Ishikawa (cell line): Measurements from ENCODE around the gene SPSB4.

Experiments
- CEBPB ChIP-seq: IDR thresholded peaks from 2 replicates; pipeline ENCODE4 v1.6.1; 2012
- CREB1 ChIP-seq: IDR thresholded peaks from 2 replicates; pipeline ENCODE4 v1.6.1; 2012; ENCODE audit warnings: low read depth
- EGR1 ChIP-seq: IDR thresholded peaks from 2 replicates; pipeline ENCODE4 v1.6.1; 2012
- EP300 ChIP-seq: IDR thresholded peaks from 2 replicates; pipeline ENCODE4 v1.6.1; 2012; ENCODE audit warnings: borderline replicate concordance
- FOXM1 ChIP-seq: IDR thresholded peaks from 2 replicates; pipeline ENCODE4 v1.6.1; 2012; ENCODE audit warnings: low read depth, borderline replicate concordance
- MAX ChIP-seq: IDR thresholded peaks from 2 replicates; pipeline ENCODE4 v1.6.1; 2012
- NFIC ChIP-seq: IDR thresholded peaks from 2 replicates; pipeline ENCODE4 v1.6.1; 2012
- RAD21 ChIP-seq: IDR thresholded peaks from 2 replicates; pipeline ENCODE4 v1.6.1; 2012; ENCODE audit warnings: low read depth
- REST ChIP-seq: IDR thresholded peaks from 2 replicates; pipeline ENCODE4 v1.6.1; 2012; ENCODE audit warnings: low read depth, mild to moderate bottlenecking
- TAF1 ChIP-seq: IDR thresholded peaks from 2 replicates; pipeline ENCODE4 v1.6.1; 2012; ENCODE audit warnings: low read depth, mild to moderate bottlenecking
- TCF12 ChIP-seq: IDR thresholded peaks from 2 replicates; pipeline ENCODE4 v1.6.1; 2012; ENCODE audit warnings: low read depth
- TEAD4 ChIP-seq: IDR thresholded peaks from 2 replicates; pipeline ENCODE4 v1.6.1; 2012
- USF1 ChIP-seq: IDR thresholded peaks from 2 replicates; pipeline ENCODE4 v1.6.1; 2012
- YY1 ChIP-seq: IDR thresholded peaks from 2 replicates; pipeline ENCODE4 v1.6.1; 2012; ENCODE audit warnings: low read depth
- ZBTB7A ChIP-seq: IDR thresholded peaks from 2 replicates; pipeline ENCODE4 v1.6.1; 2012; ENCODE audit warnings: low read depth

Gene SPSB4

GRCh38 chr3:141063831-141064230 lies 12.7 kb downstream of the SPSB4 start:
- no peak for TF ChIP-seq CEBPB
- TF ChIP-seq MAX: no peak
- TF ChIP-seq TCF12: no peak
- no peak for TF ChIP-seq ZBTB7A
- no peak for TF ChIP-seq REST
- TF ChIP-seq EP300: no peak
- no peak for TF ChIP-seq EGR1
- no peak for TF ChIP-seq USF1
- no peak for TF ChIP-seq RAD21
- TF ChIP-seq YY1: no peak
- TF ChIP-seq FOXM1: no peak
- no peak for TF ChIP-seq TAF1
- TF ChIP-seq TEAD4: no peak
- no peak for TF ChIP-seq CREB1
- no peak for TF ChIP-seq NFIC

GRCh38 chr3:141064255-141064926 lies 13.2 kb downstream of the SPSB4 start:
- no peak for TF ChIP-seq FOXM1
- no peak for TF ChIP-seq MAX
- no peak for TF ChIP-seq USF1
- no peak for TF ChIP-seq ZBTB7A
- TF ChIP-seq EGR1: no peak
- TF ChIP-seq EP300: no peak
- no peak for TF ChIP-seq YY1
- no peak for TF ChIP-seq CREB1
- no peak for TF ChIP-seq TCF12

GRCh38 chr3:141065258-141065657 lies 14.1 kb downstream of the SPSB4 start:
- TF ChIP-seq EGR1: no peak
- no peak for TF ChIP-seq EP300
- TF ChIP-seq NFIC: no peak
- TF ChIP-seq CREB1: no peak
- TF ChIP-seq FOXM1: no peak
- no peak for TF ChIP-seq TEAD4
- TF ChIP-seq TCF12: no peak
- no peak for TF ChIP-seq YY1
- no peak for TF ChIP-seq REST
- TF ChIP-seq TAF1: no peak
- no peak for TF ChIP-seq ZBTB7A
- TF ChIP-seq RAD21: no peak
- no peak for TF ChIP-seq MAX
- no peak for TF ChIP-seq CEBPB
- TF ChIP-seq USF1: no peak

GRCh38 chr3:141065841-141066805 lies 15.0 kb downstream of the SPSB4 start:
- TF ChIP-seq FOXM1 (no peak), REST (no peak), TAF1 (no peak), NFIC (no peak), RAD21 (no peak), ZBTB7A (no peak), MAX (no peak), CEBPB (no peak)
